ENCODE results near the gene SPNS1. TPM values are rescaled to one million over a fixed set of nuclear protein-coding genes. Genes with fewer than 3 reads are reported as not detected.

Gene SPNS1
- total and polyA plus RNA-seq, 2 of the 8 experiments (the other 6 are each of a cell fraction or from before 2014, with no cell fraction given), result 48.8 to 66.9 TPM

DNA sequence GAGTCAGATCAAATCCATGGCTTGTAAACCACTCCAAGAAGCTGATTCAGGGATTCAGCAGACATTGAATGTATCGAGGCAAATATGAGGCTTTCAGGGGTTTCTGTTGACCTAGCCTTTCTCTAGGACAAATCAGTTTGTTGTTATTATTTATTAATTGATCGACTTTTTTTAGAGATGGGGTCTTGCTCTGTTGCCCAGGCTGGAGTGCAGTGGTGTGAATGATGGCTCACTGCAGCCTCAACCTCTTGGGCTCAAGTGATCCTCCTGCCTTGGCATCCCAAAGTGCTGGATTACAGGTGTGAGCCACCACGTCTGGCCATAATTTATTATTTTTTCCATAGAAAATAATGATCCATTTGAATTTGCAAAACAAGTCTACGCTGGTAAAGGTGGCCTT lies 37.3 kb downstream of the SPNS1 start (continued):
- TF ChIP-seq, protein P1, sequence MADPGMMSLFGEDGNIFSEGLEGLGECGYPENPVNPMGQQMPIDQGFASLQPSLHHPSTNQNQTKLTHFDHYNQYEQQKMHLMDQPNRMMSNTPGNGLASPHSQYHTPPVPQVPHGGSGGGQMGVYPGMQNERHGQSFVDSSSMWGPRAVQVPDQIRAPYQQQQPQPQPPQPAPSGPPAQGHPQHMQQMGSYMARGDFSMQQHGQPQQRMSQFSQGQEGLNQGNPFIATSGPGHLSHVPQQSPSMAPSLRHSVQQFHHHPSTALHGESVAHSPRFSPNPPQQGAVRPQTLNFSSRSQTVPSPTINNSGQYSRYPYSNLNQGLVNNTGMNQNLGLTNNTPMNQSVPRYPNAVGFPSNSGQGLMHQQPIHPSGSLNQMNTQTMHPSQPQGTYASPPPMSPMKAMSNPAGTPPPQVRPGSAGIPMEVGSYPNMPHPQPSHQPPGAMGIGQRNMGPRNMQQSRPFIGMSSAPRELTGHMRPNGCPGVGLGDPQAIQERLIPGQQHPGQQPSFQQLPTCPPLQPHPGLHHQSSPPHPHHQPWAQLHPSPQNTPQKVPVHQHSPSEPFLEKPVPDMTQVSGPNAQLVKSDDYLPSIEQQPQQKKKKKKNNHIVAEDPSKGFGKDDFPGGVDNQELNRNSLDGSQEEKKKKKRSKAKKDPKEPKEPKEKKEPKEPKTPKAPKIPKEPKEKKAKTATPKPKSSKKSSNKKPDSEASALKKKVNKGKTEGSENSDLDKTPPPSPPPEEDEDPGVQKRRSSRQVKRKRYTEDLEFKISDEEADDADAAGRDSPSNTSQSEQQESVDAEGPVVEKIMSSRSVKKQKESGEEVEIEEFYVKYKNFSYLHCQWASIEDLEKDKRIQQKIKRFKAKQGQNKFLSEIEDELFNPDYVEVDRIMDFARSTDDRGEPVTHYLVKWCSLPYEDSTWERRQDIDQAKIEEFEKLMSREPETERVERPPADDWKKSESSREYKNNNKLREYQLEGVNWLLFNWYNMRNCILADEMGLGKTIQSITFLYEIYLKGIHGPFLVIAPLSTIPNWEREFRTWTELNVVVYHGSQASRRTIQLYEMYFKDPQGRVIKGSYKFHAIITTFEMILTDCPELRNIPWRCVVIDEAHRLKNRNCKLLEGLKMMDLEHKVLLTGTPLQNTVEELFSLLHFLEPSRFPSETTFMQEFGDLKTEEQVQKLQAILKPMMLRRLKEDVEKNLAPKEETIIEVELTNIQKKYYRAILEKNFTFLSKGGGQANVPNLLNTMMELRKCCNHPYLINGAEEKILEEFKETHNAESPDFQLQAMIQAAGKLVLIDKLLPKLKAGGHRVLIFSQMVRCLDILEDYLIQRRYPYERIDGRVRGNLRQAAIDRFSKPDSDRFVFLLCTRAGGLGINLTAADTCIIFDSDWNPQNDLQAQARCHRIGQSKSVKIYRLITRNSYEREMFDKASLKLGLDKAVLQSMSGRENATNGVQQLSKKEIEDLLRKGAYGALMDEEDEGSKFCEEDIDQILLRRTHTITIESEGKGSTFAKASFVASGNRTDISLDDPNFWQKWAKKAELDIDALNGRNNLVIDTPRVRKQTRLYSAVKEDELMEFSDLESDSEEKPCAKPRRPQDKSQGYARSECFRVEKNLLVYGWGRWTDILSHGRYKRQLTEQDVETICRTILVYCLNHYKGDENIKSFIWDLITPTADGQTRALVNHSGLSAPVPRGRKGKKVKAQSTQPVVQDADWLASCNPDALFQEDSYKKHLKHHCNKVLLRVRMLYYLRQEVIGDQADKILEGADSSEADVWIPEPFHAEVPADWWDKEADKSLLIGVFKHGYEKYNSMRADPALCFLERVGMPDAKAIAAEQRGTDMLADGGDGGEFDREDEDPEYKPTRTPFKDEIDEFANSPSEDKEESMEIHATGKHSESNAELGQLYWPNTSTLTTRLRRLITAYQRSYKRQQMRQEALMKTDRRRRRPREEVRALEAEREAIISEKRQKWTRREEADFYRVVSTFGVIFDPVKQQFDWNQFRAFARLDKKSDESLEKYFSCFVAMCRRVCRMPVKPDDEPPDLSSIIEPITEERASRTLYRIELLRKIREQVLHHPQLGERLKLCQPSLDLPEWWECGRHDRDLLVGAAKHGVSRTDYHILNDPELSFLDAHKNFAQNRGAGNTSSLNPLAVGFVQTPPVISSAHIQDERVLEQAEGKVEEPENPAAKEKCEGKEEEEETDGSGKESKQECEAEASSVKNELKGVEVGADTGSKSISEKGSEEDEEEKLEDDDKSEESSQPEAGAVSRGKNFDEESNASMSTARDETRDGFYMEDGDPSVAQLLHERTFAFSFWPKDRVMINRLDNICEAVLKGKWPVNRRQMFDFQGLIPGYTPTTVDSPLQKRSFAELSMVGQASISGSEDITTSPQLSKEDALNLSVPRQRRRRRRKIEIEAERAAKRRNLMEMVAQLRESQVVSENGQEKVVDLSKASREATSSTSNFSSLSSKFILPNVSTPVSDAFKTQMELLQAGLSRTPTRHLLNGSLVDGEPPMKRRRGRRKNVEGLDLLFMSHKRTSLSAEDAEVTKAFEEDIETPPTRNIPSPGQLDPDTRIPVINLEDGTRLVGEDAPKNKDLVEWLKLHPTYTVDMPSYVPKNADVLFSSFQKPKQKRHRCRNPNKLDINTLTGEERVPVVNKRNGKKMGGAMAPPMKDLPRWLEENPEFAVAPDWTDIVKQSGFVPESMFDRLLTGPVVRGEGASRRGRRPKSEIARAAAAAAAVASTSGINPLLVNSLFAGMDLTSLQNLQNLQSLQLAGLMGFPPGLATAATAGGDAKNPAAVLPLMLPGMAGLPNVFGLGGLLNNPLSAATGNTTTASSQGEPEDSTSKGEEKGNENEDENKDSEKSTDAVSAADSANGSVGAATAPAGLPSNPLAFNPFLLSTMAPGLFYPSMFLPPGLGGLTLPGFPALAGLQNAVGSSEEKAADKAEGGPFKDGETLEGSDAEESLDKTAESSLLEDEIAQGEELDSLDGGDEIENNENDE (IDR thresholded peaks at IDR 0.05; ENCODE audit: insufficient replicate concordance, low read length), result no peak
- TF ChIP-seq SUZ12 (IDR thresholded peaks at IDR 0.05; ENCODE audit: low read length) (no peak), CTBP2 (IDR thresholded peaks at IDR 0.05; ENCODE audit: borderline replicate concordance, insufficient read depth, insufficient read length, low read length) (no peak), NANOG (IDR thresholded peaks at IDR 0.05; ENCODE audit: insufficient read depth, low read depth, low read length, poor library complexity, severe bottlenecking) (no peak)

All from H1 (cell line).